A673 (cell line): Measurements from ENCODE around the gene MTARC1.

Experiments
- CTCF ChIP-seq: fragments of 300-800, 200-600 bp; sonication (generic); conservative IDR thresholded peaks from 2 replicates; pipeline ENCODE4 v1.5.1; 2017; ENCODE audit warnings: low read depth, mild to moderate bottlenecking, antibody characterized with exemption, low read length, moderate library complexity, mixed read lengths
- EZH2 ChIP-seq: fragments of 200-600 bp; sonication (generic); IDR thresholded peaks from 2 replicates; pipeline ENCODE4 v1.6.1; 2017; ENCODE audit warnings: borderline replicate concordance, low read depth, mild to moderate bottlenecking, mixed read lengths, antibody characterized with exemption, low read length; ENCODE audit not compliant: poor library complexity, severe bottlenecking

- TF ChIP-seq CTCF (no peak), EZH2 (no peak)
Measured at GRCh38 chr1:220812308-220812707, 25.6 kb downstream of the MTARC1 start.
